Upper lobe of right lung (tissue), 1 donor: Measurements from ENCODE around the gene ACP7. TPM values are rescaled to one million over a fixed set of nuclear protein-coding genes. Genes with fewer than 3 reads are reported as not detected.

Experiments
- ATAC-seq: fragments of 200-7000 bp; cut with Tn5 transposase; one replicate; pipeline ENCODE4 v1.9.1; 2020; ENCODE audit warnings: mild to moderate bottlenecking, moderate library complexity
- DNase-seq: peaks from one replicate; pipeline ENCODE4 v3.0.0-alpha.2; 2020
- H3K27ac ChIP-seq: fragments of 200-600 bp; one replicate; pipeline ENCODE4 v1.8.0; 2022
- H3K27me3 ChIP-seq: fragments of 200-600 bp; one replicate; pipeline ENCODE4 v1.8.0; 2022; ENCODE audit warnings: mild to moderate bottlenecking
- H3K36me3 ChIP-seq: fragments of 200-600 bp; one replicate; pipeline ENCODE4 v1.8.0; 2022
- H3K4me1 ChIP-seq: fragments of 200-600 bp; one replicate; pipeline ENCODE4 v1.8.0; 2022
- H3K4me3 ChIP-seq: fragments of 200-600 bp; one replicate; pipeline ENCODE4 v1.8.0; 2022; ENCODE audit warnings: mild to moderate bottlenecking
- H3K9me3 ChIP-seq: fragments of 200-600 bp; one replicate; pipeline ENCODE4 v1.8.0; 2022
- CTCF ChIP-seq: fragments of 200-600 bp; IDR thresholded peaks from one replicate; pipeline ENCODE4 v1.8.0; 2022; ENCODE audit warnings: antibody characterized with exemption
- intact Hi-C: fragments of 100-400 bp; cut with DNase I; formaldehyde crosslinking; loops from one replicate; pipeline ENCODE4 v1.11.0; 2022
- total RNA-seq: library from RNA; stranded (reverse); fragmentation: NEBNext Ultra II Directional; extraction: Animal tissue kit (Norgen Biotek cat#: 25700); gene quantifications from one replicate; pipeline ENCODE4 v1.2.1, GENCODE V29; 2021
- donor health status: DM: no; HTN: yes; CAD: no; lungs with severe emphysema.

ACP7 gene
- total RNA-seq, 1 donor from 2014 or later = not detected

GRCh38 chr19:39152066-39152465, 67.9 kb downstream of the ACP7 start:
- intact Hi-C loops = no loop called here
- Histone ChIP-seq H3K27me3 (no peaks in the 10 kb centered on the region), H3K9me3 (no peaks in the 10 kb centered on the region), H3K36me3 (no peaks in the 10 kb centered on the region), H3K4me3 (no peak overlapping the region), H3K4me1 (peaks cover 26% of the 10 kb centered on the region), H3K27ac (no peak overlapping the region)
- DNase-seq (no peak), ATAC-seq (no peak)
- TF ChIP-seq CTCF = no peak

DNA sequence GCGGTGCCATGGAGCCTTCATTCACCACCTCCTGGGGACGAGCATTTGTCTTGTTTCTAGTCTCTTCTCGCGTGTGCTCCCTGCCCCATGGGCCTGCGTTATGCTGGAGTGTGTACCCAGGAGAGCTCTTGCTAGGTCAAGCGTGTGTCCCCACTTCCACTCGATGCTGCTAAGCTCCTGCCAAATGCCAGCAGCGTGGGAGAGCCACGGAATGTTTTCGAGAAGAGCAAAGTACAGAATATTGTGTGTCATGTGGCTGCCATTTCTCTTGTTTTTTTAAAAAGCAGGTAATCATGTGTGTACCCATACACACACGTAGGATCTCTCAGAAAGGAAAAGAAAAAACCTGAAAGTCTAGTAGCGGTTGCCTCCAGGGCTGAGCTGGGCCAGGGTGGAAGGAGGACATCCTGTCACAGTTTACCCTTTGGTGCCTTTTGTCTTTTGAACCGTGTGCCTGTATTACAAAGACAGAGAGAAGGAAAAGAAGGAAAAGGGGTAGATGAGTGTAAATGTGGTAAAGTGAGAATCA, 70.0 kb downstream of the ACP7 start:
- Histone ChIP-seq H3K27me3 (no peaks in the 10 kb centered on the region), H3K4me1 (peaks cover 34% of the 10 kb centered on the region), H3K36me3 (no peaks in the 10 kb centered on the region), H3K9me3 (no peaks in the 10 kb centered on the region), H3K4me3 (no peak overlapping the region), H3K27ac (no peak overlapping the region)
- intact Hi-C loops = no loop called here
- ATAC-seq (no peak), DNase-seq (no peak)
- no peak for TF ChIP-seq CTCF

GRCh38 chr19:39154629-39155100, 70.5 kb downstream of the ACP7 start:
- no peaks in the 10 kb centered on the region for H3K27me3 ChIP-seq
- DNase-seq = peak; percentile 89
- no peak overlapping the region for H3K4me3 ChIP-seq
- peak; percentile 84 for ATAC-seq
- no peak overlapping the region for H3K27ac ChIP-seq
- intact Hi-C loops = no loop called here
- no peaks in the 10 kb centered on the region for H3K9me3 ChIP-seq
- peak; percentile 25 for TF ChIP-seq CTCF
- peaks cover 34% of the 10 kb centered on the region for H3K4me1 ChIP-seq
- no peaks in the 10 kb centered on the region for H3K36me3 ChIP-seq

- no peak for TF ChIP-seq CTCF
- Histone ChIP-seq H3K4me3 (no peak overlapping the region), H3K9me3 (no peaks in the 10 kb centered on the region), H3K27me3 (no peaks in the 10 kb centered on the region), H3K36me3 (no peaks in the 10 kb centered on the region), H3K4me1 (peaks cover 40% of the 10 kb centered on the region), H3K27ac (no peak overlapping the region)
- DNase-seq (no peak), ATAC-seq (no peak)
- intact Hi-C loops = no loop called here
Measured at GRCh38 chr19:39155114-39155700, 71.0 kb downstream of the ACP7 start.

DNA sequence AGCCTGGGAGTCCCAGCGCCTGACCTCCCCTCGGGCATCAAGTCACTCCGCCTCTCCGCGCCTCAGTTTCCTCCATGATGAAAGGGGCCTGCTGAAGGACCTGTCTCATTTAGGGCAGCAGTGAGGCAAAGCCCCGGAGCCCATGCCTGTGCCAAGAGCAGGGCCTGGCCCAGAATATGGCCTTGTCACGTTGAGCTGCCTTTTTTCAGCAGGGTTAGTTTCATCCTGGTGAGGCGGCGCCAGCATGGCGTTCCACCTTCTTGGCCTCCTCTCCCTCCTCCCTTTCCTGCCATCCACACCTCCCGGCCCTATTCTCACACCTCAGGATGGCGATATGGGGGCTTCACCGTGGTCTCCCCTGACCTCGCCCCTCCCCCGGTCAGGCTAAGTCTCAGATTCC, 71.6 kb downstream of the ACP7 start:
- Histone ChIP-seq H3K4me1 (peaks cover 45% of the 10 kb centered on the region), H3K27me3 (no peaks in the 10 kb centered on the region), H3K4me3 (no peak overlapping the region), H3K9me3 (no peaks in the 10 kb centered on the region), H3K36me3 (no peaks in the 10 kb centered on the region), H3K27ac (no peak overlapping the region)
- TF ChIP-seq CTCF = no peak
- intact Hi-C loops = no loop called here
- ATAC-seq (no peak), DNase-seq (no peak)
